ENCODE results near the gene DSG3.
"Not testable (repeated sequence)": the region's sequence is repeated elsewhere in the genome, so short reads cannot be mapped to it uniquely, and the experiment has no call there.

The DSG3 gene

GRCh38 chr18:31494705-31495244 lies 47.2 kb downstream of the DSG3 start:
- H3K27me3 ChIP-seq (ENCODE audit: control insufficient read depth in 3 of 3, insufficient read depth in 3 of 3, low read depth in 1 of 3, low read length in 3 of 3): peaks cover 0 to 59% (median 0%) of the 10 kb centered on the region in 3 experiments
- not testable (repeated sequence) for H3K9ac ChIP-seq (ENCODE audit: low read depth, low read length, poor library complexity); H3K18ac ChIP-seq (ENCODE audit: low read length); H3K9me3 ChIP-seq (replicated peaks in 1 of 2; ENCODE audit: control insufficient read depth in 2 of 2, insufficient read depth in 1 of 2, low read depth in 1 of 2, low read length in 2 of 2); H3K79me1 ChIP-seq (ENCODE audit: low read depth, low read length); H2AFZ ChIP-seq (ENCODE audit: low read length); H3K36me3 ChIP-seq (replicated peaks in 1 of 2; ENCODE audit: control insufficient read depth in 2 of 2, insufficient read depth in 2 of 2, low read length in 2 of 2); H3K4me3 ChIP-seq (ENCODE audit: low read length in 2 of 2); H2BK12ac ChIP-seq (ENCODE audit: low read length); H3K4me1 ChIP-seq (ENCODE audit: control insufficient read depth in 2 of 2, insufficient read depth in 1 of 2, low read depth in 1 of 2, low read length in 2 of 2); H3K23ac ChIP-seq (ENCODE audit: low read depth, low read length, poor library complexity); H2BK5ac ChIP-seq (ENCODE audit: low read length); H3K27ac ChIP-seq (replicated peaks; ENCODE audit: low read length); H2BK15ac ChIP-seq (ENCODE audit: low read length); H3K4me2 ChIP-seq (ENCODE audit: insufficient read depth, low read length, poor library complexity, severe bottlenecking); H3K14ac ChIP-seq (ENCODE audit: low read length); DNase-seq (ENCODE audit: low spot score); H3K4ac ChIP-seq (ENCODE audit: low read length); H4K91ac ChIP-seq (ENCODE audit: low read depth, low read length, poor library complexity); H2BK120ac ChIP-seq (ENCODE audit: low read depth, low read length); H2AK5ac ChIP-seq (ENCODE audit: low read depth, low read length); H4K8ac ChIP-seq (ENCODE audit: low read depth, low read length)
- no CpG with 5 or more reads among the region's 2 CpGs for WGBS, 2 donors (ENCODE audit: extremely low coverage in 2 of 2, insufficient read length in 2 of 2, insufficient replicate concordance in 1 of 2)

- H3K4ac ChIP-seq (ENCODE audit: low read length): no peak overlapping the region
- H4K91ac ChIP-seq (ENCODE audit: low read depth, low read length, poor library complexity): peak overlapping the region; percentile 5
- no peaks in the 10 kb centered on the region for H3K36me3 ChIP-seq (replicated peaks in 1 of 2; ENCODE audit: control insufficient read depth in 2 of 2, insufficient read depth in 2 of 2, low read length in 2 of 2)
- peak overlapping the region; percentile 99 for H2AFZ ChIP-seq (ENCODE audit: low read length)
- H3K27me3 ChIP-seq (ENCODE audit: control insufficient read depth in 3 of 3, insufficient read depth in 3 of 3, low read depth in 1 of 3, low read length in 3 of 3): peaks cover 0 to 66% (median 0%) of the 10 kb centered on the region in 3 experiments
- no peak overlapping the region for H3K14ac ChIP-seq (ENCODE audit: low read length)
- H3K79me1 ChIP-seq (ENCODE audit: low read depth, low read length): no peaks in the 10 kb centered on the region
- peaks cover 0 to 4% of the 10 kb centered on the region in 2 donors for H3K4me1 ChIP-seq (ENCODE audit: control insufficient read depth in 2 of 2, insufficient read depth in 1 of 2, low read depth in 1 of 2, low read length in 2 of 2)
- no peak for DNase-seq (ENCODE audit: low spot score)
- H2BK5ac ChIP-seq (ENCODE audit: low read length): no peak overlapping the region
- H4K8ac ChIP-seq (ENCODE audit: low read depth, low read length): no peak overlapping the region
- no peaks in the 10 kb centered on the region for H3K9me3 ChIP-seq (replicated peaks in 1 of 2; ENCODE audit: control insufficient read depth in 2 of 2, insufficient read depth in 1 of 2, low read depth in 1 of 2, low read length in 2 of 2)
- WGBS, 2 donors (ENCODE audit: extremely low coverage in 2 of 2, insufficient read length in 2 of 2, insufficient replicate concordance in 1 of 2): no CpG with 5 or more reads among the region's 25 CpGs
- H3K4me3 ChIP-seq (ENCODE audit: low read length in 2 of 2): peak overlapping the region; percentile 54 to 100
- H3K23ac ChIP-seq (ENCODE audit: low read depth, low read length, poor library complexity): peak overlapping the region; percentile 90
- peak overlapping the region; percentile 99 for H3K18ac ChIP-seq (ENCODE audit: low read length)
- H3K4me2 ChIP-seq (ENCODE audit: insufficient read depth, low read length, poor library complexity, severe bottlenecking): peak overlapping the region; percentile 93
- H3K27ac ChIP-seq (replicated peaks; ENCODE audit: low read length): no peak overlapping the region
- no peak overlapping the region for H2BK120ac ChIP-seq (ENCODE audit: low read depth, low read length)
- H2AK5ac ChIP-seq (ENCODE audit: low read depth, low read length): no peak overlapping the region
- H2BK15ac ChIP-seq (ENCODE audit: low read length): peak overlapping the region; percentile 88
- no peak overlapping the region for H2BK12ac ChIP-seq (ENCODE audit: low read length)
- no peak overlapping the region for H3K9ac ChIP-seq (ENCODE audit: low read depth, low read length, poor library complexity)
Observed at GRCh38 chr18:31497404-31497835, 49.9 kb downstream of the DSG3 start.

GRCh38 chr18:31497836-31498573 lies 50.5 kb downstream of the DSG3 start, which contains the start of gene DSG2:
DSG2 (plus strand) TSS chr18:31498177; CDS start chr18:31498252, 75 bp downstream.
- Histone ChIP-seq H3K4me1 (ENCODE audit: control insufficient read depth in 2 of 2, insufficient read depth in 1 of 2, low read depth in 1 of 2, low read length in 2 of 2) (peaks cover 0 to 4% of the 10 kb centered on the region in 2 donors), H3K4me2 (ENCODE audit: insufficient read depth, low read length, poor library complexity, severe bottlenecking) (peak within 1 kb of the TSS; percentile 93), H3K27ac (replicated peaks; ENCODE audit: low read length) (no peak within 1 kb of the TSS), H3K9me3 (replicated peaks in 1 of 2; ENCODE audit: control insufficient read depth in 2 of 2, insufficient read depth in 1 of 2, low read depth in 1 of 2, low read length in 2 of 2) (no peaks in the 10 kb centered on the region), H4K91ac (ENCODE audit: low read depth, low read length, poor library complexity) (peak within 1 kb of the TSS; percentile 5), H3K79me1 (ENCODE audit: low read depth, low read length) (no peaks in the 10 kb centered on the region), H2BK120ac (ENCODE audit: low read depth, low read length) (peak within 1 kb of the TSS; percentile 81), H3K14ac (ENCODE audit: low read length) (peak within 1 kb of the TSS; percentile 97), H2BK12ac (ENCODE audit: low read length) (no peak within 1 kb of the TSS), H4K8ac (ENCODE audit: low read depth, low read length) (peak within 1 kb of the TSS; percentile 85), H3K4me3 (ENCODE audit: low read length in 2 of 2) (peak within 1 kb of the TSS; percentile 54 to 100), H3K4ac (ENCODE audit: low read length) (peak within 1 kb of the TSS; percentile 14), H3K9ac (ENCODE audit: low read depth, low read length, poor library complexity) (peak within 1 kb of the TSS; percentile 98), H3K18ac (ENCODE audit: low read length) (peak within 1 kb of the TSS; percentile 99), H2BK5ac (ENCODE audit: low read length) (peak within 1 kb of the TSS; percentile 43), H3K36me3 (replicated peaks in 1 of 2; ENCODE audit: control insufficient read depth in 2 of 2, insufficient read depth in 2 of 2, low read length in 2 of 2) (no peaks in the 10 kb centered on the region), H3K23ac (ENCODE audit: low read depth, low read length, poor library complexity) (peak within 1 kb of the TSS; percentile 90), H3K27me3 (ENCODE audit: control insufficient read depth in 3 of 3, insufficient read depth in 3 of 3, low read depth in 1 of 3, low read length in 3 of 3) (peaks cover 0 to 63% (median 0%) of the 10 kb centered on the region in 3 experiments), H2AFZ (ENCODE audit: low read length) (peak within 1 kb of the TSS; percentile 99), H2BK15ac (ENCODE audit: low read length) (peak within 1 kb of the TSS; percentile 88), H2AK5ac (ENCODE audit: low read depth, low read length) (peak within 1 kb of the TSS; percentile 73)
- no CpG with 5 or more reads among the region's 79 CpGs for WGBS, 2 donors (ENCODE audit: extremely low coverage in 2 of 2, insufficient read length in 2 of 2, insufficient replicate concordance in 1 of 2)
- DNase-seq (ENCODE audit: low spot score): peak; percentile 67
